OCI-LY7 (cell line): ENCODE results near the gene ATAD5. TPM values are rescaled to one million over a fixed set of nuclear protein-coding genes. Genes with fewer than 3 reads are reported as not detected.

Experiments
- BruUV-seq: library from RNA; stranded (reverse); fragments of 400-500 nt; replicated peaks from 2 replicates; lab custom pipeline; 2021; lab: Mats Ljungman, UMichigan
- CTCF ChIA-PET: fragments of 300-600 bp; sonication (Branson Sonifier 250); formaldehyde crosslinking; loops from one replicate; lab custom pipeline; 2022; ENCODE audit warnings: antibody characterized with exemption; ENCODE audit not compliant: unreplicated experiment; lab: Charles Lee
- POLR2A ChIA-PET: fragments of 300-600 bp; sonication (Branson Sonifier 250); formaldehyde crosslinking; loops from one replicate; lab custom pipeline; 2022; ENCODE audit warnings: antibody characterized with exemption; lab: Charles Lee
- DNase-seq: peaks from one replicate; pipeline ENCODE4 v3.0.0-alpha.2; 2015; ENCODE audit warnings: low spot score
- H2AFZ ChIP-seq: fragments of 200-600 bp; sonication (generic), shearing (Covaris generic); 2 replicates; pipeline ENCODE4 v1.6.1; 2014; ENCODE audit warnings: mild to moderate bottlenecking, antibody characterized with exemption, low read length, moderate library complexity
- H3K27ac ChIP-seq: fragments of 200-600 bp; sonication (generic); 2 replicates; pipeline ENCODE4 v1.5.1; 2014; ENCODE audit warnings: mixed run types, low read depth, mild to moderate bottlenecking, moderate library complexity, low read length, inconsistent platforms; ENCODE audit not compliant: poor library complexity, severe bottlenecking
- H3K36me3 ChIP-seq: fragments of 200-600 bp; sonication (generic); 2 replicates; pipeline ENCODE4 v1.6.1; 2014; ENCODE audit warnings: mild to moderate bottlenecking, antibody characterized with exemption, low read length, moderate library complexity, mixed read lengths; ENCODE audit not compliant: insufficient read depth
- H3K4me1 ChIP-seq: fragments of 200-600 bp; sonication (generic); 2 replicates; pipeline ENCODE4 v1.5.1; 2014; ENCODE audit warnings: mild to moderate bottlenecking, low read length; ENCODE audit not compliant: insufficient read depth, poor library complexity, severe bottlenecking
- H3K4me2 ChIP-seq: fragments of 200-600 bp; sonication (generic); 2 replicates; pipeline ENCODE4 v1.6.1; 2014; ENCODE audit warnings: mild to moderate bottlenecking, low read length
- H3K4me3 ChIP-seq: fragments of 200-600 bp; sonication (generic); 2 replicates; pipeline ENCODE4 v1.5.1; 2014; ENCODE audit warnings: mild to moderate bottlenecking, low read depth, low read length; ENCODE audit not compliant: poor library complexity, severe bottlenecking
- H3K79me2 ChIP-seq: fragments of 200-600 bp; sonication (generic); 2 replicates; pipeline ENCODE4 v1.6.1; 2016; ENCODE audit warnings: low read depth, mild to moderate bottlenecking, low read length, moderate library complexity, mixed read lengths; ENCODE audit not compliant: insufficient read depth
- H3K9me2 ChIP-seq: fragments of 200-600 bp; sonication (generic); 2 replicates; pipeline ENCODE4 v1.6.1; 2016; ENCODE audit warnings: mild to moderate bottlenecking, low read length, mixed read lengths; ENCODE audit not compliant: insufficient read depth
- H3K9me3 ChIP-seq: fragments of 200-600 bp; sonication (generic); 2 replicates; pipeline ENCODE4 v1.6.1; 2014; ENCODE audit warnings: mild to moderate bottlenecking, mixed run types, low read length, mixed read lengths
- H4K20me1 ChIP-seq: fragments of 200-600 bp; sonication (generic); 2 replicates; pipeline ENCODE4 v1.6.1; 2014; ENCODE audit warnings: mild to moderate bottlenecking, antibody characterized with exemption, low read length, moderate library complexity, mixed read lengths; ENCODE audit not compliant: insufficient read depth
- EZH2phosphoT487 ChIP-seq: fragments of 200-600 bp; sonication (generic); IDR thresholded peaks from 2 replicates; pipeline ENCODE4 v1.6.1; 2018; ENCODE audit warnings: low read depth, borderline replicate concordance, mild to moderate bottlenecking, mixed run types, antibody characterized with exemption, low read length, moderate library complexity, mixed read lengths
- intact Hi-C: fragments of 100-400 bp; cut with micrococcal nuclease; formaldehyde crosslinking; loops from one replicate; pipeline ENCODE4 v1.10.0; 2022; ENCODE audit not compliant: unreplicated experiment
- total RNA-seq, 2 experiments: library from RNA; depleted of rRNA in 1 of 2; stranded (reverse); fragments of >200 nt in 1 of 2; shearing (Covaris generic) in 1 of 2; gene quantifications; 2 replicates each; pipeline ENCODE4 v1.2.3, GENCODE V29; 2014 to 2022
- TF ChIP-seq, protein P1 (sequence below): fragments of 200-600 bp; sonication (generic); conservative IDR thresholded peaks from 2 replicates; pipeline ENCODE4 v1.5.1; 2014; ENCODE audit warnings: mild to moderate bottlenecking, antibody characterized with exemption, low read length, moderate library complexity, mixed read lengths

Gene ATAD5
- total RNA-seq, 2 experiments from 2014 or later: 21.4 to 35.9 TPM

DNA sequence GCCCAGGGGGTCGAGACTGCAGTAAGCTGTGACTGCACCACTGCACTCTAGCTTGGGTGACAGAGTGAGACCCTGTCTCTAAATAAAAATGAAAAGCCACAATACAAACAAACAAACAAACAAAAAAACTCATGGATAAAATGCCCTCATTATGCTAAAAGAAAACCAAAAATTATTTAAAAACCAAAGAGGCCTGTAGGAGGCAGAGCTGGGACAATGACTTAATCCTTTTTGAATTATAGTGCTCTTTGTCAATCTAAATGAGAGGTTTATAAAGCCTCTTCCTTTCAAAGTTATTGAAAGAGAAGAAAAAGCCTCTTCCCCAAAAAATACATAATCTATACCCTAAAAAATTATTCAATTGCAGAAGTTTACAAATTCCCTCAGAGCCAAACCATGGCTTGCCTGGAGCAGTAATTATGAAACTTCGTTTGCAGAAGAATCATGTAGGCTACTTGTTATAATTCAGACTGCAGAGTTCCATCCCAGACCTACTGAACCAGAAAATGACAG, 25.8 kb upstream of the ATAD5 start:
- Histone ChIP-seq H3K27ac (peak overlapping the region; percentile 100), H3K79me2 (peaks cover 61% of the 10 kb centered on the region), H3K9me2 (no peaks in the 10 kb centered on the region), H2AFZ (no peak overlapping the region), H3K36me3 (peaks cover 56% of the 10 kb centered on the region), H4K20me1 (no peaks in the 10 kb centered on the region), H3K9me3 (peaks cover 11% of the 10 kb centered on the region; the same call in 1 of the 2 replicates), H3K4me2 (peak overlapping the region; percentile 61), H3K4me3 (peak overlapping the region; percentile 42), H3K4me1 (peaks cover 50% of the 10 kb centered on the region)
- no peak for DNase-seq
- ChIA-PET CTCF (no interaction called here), POLR2A (interaction anchor here (0.6 to 1.9 kb wide), 4 partner anchors 8 to 18 kb away, joined by 3 to 7 read pairs (median 6); partner anchors contain the start of gene CRLF3)
- BruUV-seq: no TSS peak
- no peak for TF ChIP-seq EZH2phosphoT487
- TF ChIP-seq, protein P1, sequence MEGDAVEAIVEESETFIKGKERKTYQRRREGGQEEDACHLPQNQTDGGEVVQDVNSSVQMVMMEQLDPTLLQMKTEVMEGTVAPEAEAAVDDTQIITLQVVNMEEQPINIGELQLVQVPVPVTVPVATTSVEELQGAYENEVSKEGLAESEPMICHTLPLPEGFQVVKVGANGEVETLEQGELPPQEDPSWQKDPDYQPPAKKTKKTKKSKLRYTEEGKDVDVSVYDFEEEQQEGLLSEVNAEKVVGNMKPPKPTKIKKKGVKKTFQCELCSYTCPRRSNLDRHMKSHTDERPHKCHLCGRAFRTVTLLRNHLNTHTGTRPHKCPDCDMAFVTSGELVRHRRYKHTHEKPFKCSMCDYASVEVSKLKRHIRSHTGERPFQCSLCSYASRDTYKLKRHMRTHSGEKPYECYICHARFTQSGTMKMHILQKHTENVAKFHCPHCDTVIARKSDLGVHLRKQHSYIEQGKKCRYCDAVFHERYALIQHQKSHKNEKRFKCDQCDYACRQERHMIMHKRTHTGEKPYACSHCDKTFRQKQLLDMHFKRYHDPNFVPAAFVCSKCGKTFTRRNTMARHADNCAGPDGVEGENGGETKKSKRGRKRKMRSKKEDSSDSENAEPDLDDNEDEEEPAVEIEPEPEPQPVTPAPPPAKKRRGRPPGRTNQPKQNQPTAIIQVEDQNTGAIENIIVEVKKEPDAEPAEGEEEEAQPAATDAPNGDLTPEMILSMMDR: peak; percentile 77
- intact Hi-C loops: no loop called here

DNA sequence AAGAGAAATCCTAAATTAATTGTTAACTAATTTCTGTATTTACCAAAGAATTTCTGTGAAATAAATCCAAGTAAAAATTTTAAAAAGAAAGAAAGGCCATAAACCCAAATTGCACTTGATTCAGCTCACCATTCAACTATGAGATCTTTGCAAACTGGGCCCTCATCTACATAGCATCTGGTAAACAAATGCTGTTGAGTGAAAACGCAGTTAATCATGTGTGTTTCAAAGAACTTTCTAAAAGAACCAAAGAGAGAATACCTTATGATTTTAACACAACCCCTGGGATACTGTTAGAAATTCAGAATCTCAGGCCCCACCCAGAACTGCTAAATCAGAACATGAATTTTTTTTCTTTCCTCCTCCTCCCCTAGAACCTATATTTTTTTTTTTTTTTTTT, 23.9 kb upstream of the ATAD5 start:
- Histone ChIP-seq H3K9me2 (no peaks in the 10 kb centered on the region), H3K4me1 (peaks cover 63% of the 10 kb centered on the region), H3K4me3 (peak overlapping the region; percentile 42), H3K27ac (peak overlapping the region; percentile 100), H3K36me3 (peaks cover 39% of the 10 kb centered on the region), H3K79me2 (peaks cover 80% of the 10 kb centered on the region), H3K4me2 (peak overlapping the region; percentile 61), H2AFZ (no peak overlapping the region), H3K9me3 (peaks cover 11% of the 10 kb centered on the region; the same call in 1 of the 2 replicates), H4K20me1 (no peaks in the 10 kb centered on the region)
- intact Hi-C loops: no loop called here
- ChIA-PET POLR2A (interaction anchor here (0.5 to 6.1 kb wide), 4 partner anchors 15 to 1106 kb away, joined by 3 to 79 read pairs (median 4); partner anchors contain the start of gene CRLF3), CTCF (interaction anchor here (1.4 to 1.8 kb wide), 2 partner anchors 13 to 17 kb away, joined by 4 to 6 read pairs; partner anchors contain the start of gene CRLF3)
- TF ChIP-seq, protein P1: no peak
- no peak for TF ChIP-seq EZH2phosphoT487
- DNase-seq: no peak
- no TSS peak for BruUV-seq
